ENCODE results near the gene RHOD. TPM values are rescaled to one million over a fixed set of nuclear protein-coding genes. Genes with fewer than 3 reads are reported as not detected.

The RHOD gene
- polyA plus RNA-seq, 1 of the 3 experiments (the other 2 are of a cell fraction): not detected

DNA sequence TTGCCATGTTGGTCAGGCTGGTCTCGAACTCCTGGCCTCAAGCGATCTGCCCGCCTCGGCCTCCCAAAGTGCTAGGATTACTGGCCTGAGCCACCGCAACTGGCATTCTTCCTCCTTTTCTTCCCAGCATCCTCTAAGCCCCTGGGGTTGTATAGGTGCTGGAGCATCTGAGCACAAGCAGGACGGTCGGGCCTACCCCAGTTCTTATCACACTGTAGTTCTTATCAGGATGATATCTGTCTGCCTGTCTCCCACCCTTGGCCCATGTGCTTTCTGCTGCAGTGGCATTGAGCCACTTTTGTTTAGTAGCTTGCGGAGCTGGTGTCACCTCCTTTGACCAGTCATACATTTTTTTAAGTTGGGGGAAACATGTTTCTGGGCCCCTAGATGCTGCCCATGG, 1.9 kb downstream of the RHOD start:
- Histone ChIP-seq H3K27me3 (ENCODE audit: insufficient read depth) (no peaks in the 10 kb centered on the region), H3K4me2 (no peak overlapping the region), H2AFZ (ENCODE audit: low read depth) (no peak overlapping the region), H3K79me2 (ENCODE audit: insufficient read depth) (no peaks in the 10 kb centered on the region), H3K9me3 (no peaks in the 10 kb centered on the region), H3F3A (replicated peaks; ENCODE audit: insufficient read depth) (peaks cover 7% of the 10 kb centered on the region), H3K4me3 (ENCODE audit: low read depth in 2 of 2, low read length in 1 of 2) (no peak overlapping the region), H3K36me3 (replicated peaks in 1 of 2; ENCODE audit: control insufficient read depth in 1 of 2, insufficient read depth in 2 of 2, low read length in 1 of 2) (no peaks in the 10 kb centered on the region), H3K27ac (ENCODE audit: low read depth in 2 of 2, low read length in 1 of 2) (no peak overlapping the region), H4K20me1 (ENCODE audit: insufficient read depth) (no peaks in the 10 kb centered on the region), H3K4me1 (ENCODE audit: control insufficient read depth in 1 of 2, insufficient read depth in 2 of 2, low read depth in 1 of 2, low read length in 1 of 2) (peaks cover 9 to 12% of the 10 kb centered on the region in 2 experiments; a peak in 2 of 4 replicates), H3K9me2 (no peaks in the 10 kb centered on the region), H3K9ac (no peak overlapping the region)
- CTCF ChIA-PET: interaction anchor here (1.0 to 1.1 kb wide), 2 partner anchors 23 to 24 kb away, joined by 3 to 5 read pairs; no protein-coding TSS in a partner anchor
- 90% methylated on average over 7 of the region's 8 CpGs for WGBS (ENCODE audit: low lambda C conversion rate)
- POLR2A ChIA-PET: no interaction called here
- TF ChIP-seq RXRA (IDR thresholded peaks at IDR 0.05; ENCODE audit: borderline replicate concordance, low read depth) (no peak), MXI1 (IDR thresholded peaks at IDR 0.05; ENCODE audit: low read depth, low read length) (no peak), USF1 (IDR thresholded peaks at IDR 0.05; ENCODE audit: borderline replicate concordance, low read depth) (no peak)
- DNase-seq: no peak

DNA sequence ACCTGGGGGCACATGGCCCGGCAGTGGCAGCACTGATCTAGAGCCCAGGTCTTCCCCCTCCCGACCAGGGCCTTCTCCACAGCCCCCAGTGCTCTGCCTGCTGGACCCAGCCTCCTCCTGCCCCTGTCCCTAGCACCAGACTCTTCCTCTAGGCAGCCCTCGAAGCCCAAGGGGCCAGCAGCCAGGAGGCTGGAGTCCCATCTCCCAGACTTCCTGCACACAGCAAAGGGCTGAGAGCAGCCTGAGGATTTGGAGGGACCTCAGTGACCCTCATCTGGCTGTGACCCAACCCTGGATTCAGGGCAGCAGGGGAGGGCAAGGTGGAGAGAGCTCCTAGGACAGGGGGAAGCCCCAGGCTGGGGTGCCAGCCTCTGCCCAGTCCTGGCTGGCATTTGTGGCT, 3.0 kb downstream of the RHOD start:
- no peak for DNase-seq
- Histone ChIP-seq H3K4me1 (ENCODE audit: control insufficient read depth in 1 of 2, insufficient read depth in 2 of 2, low read depth in 1 of 2, low read length in 1 of 2) (peaks cover 5 to 7% of the 10 kb centered on the region in 2 experiments; a peak in 2 of 4 replicates), H3K36me3 (replicated peaks in 1 of 2; ENCODE audit: control insufficient read depth in 1 of 2, insufficient read depth in 2 of 2, low read length in 1 of 2) (no peaks in the 10 kb centered on the region), H2AFZ (ENCODE audit: low read depth) (no peak overlapping the region), H4K20me1 (ENCODE audit: insufficient read depth) (no peaks in the 10 kb centered on the region), H3K9me3 (no peaks in the 10 kb centered on the region), H3K4me3 (ENCODE audit: low read depth in 2 of 2, low read length in 1 of 2) (no peak overlapping the region), H3K9ac (no peak overlapping the region), H3K27me3 (ENCODE audit: insufficient read depth) (no peaks in the 10 kb centered on the region), H3K4me2 (no peak overlapping the region), H3F3A (replicated peaks; ENCODE audit: insufficient read depth) (peaks cover under 1% of the 10 kb centered on the region), H3K9me2 (no peaks in the 10 kb centered on the region), H3K79me2 (ENCODE audit: insufficient read depth) (no peaks in the 10 kb centered on the region), H3K27ac (ENCODE audit: low read depth in 2 of 2, low read length in 1 of 2) (no peak overlapping the region)
- 68% methylated on average over 3 of the region's 3 CpGs for WGBS (ENCODE audit: low lambda C conversion rate)
- ChIA-PET CTCF (no interaction called here), POLR2A (no interaction called here)
- TF ChIP-seq, protein P1, sequence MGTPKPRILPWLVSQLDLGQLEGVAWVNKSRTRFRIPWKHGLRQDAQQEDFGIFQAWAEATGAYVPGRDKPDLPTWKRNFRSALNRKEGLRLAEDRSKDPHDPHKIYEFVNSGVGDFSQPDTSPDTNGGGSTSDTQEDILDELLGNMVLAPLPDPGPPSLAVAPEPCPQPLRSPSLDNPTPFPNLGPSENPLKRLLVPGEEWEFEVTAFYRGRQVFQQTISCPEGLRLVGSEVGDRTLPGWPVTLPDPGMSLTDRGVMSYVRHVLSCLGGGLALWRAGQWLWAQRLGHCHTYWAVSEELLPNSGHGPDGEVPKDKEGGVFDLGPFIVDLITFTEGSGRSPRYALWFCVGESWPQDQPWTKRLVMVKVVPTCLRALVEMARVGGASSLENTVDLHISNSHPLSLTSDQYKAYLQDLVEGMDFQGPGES (IDR thresholded peaks at IDR 0.05; ENCODE audit: low read depth, low read length): no peak
- TF ChIP-seq, protein P2, sequence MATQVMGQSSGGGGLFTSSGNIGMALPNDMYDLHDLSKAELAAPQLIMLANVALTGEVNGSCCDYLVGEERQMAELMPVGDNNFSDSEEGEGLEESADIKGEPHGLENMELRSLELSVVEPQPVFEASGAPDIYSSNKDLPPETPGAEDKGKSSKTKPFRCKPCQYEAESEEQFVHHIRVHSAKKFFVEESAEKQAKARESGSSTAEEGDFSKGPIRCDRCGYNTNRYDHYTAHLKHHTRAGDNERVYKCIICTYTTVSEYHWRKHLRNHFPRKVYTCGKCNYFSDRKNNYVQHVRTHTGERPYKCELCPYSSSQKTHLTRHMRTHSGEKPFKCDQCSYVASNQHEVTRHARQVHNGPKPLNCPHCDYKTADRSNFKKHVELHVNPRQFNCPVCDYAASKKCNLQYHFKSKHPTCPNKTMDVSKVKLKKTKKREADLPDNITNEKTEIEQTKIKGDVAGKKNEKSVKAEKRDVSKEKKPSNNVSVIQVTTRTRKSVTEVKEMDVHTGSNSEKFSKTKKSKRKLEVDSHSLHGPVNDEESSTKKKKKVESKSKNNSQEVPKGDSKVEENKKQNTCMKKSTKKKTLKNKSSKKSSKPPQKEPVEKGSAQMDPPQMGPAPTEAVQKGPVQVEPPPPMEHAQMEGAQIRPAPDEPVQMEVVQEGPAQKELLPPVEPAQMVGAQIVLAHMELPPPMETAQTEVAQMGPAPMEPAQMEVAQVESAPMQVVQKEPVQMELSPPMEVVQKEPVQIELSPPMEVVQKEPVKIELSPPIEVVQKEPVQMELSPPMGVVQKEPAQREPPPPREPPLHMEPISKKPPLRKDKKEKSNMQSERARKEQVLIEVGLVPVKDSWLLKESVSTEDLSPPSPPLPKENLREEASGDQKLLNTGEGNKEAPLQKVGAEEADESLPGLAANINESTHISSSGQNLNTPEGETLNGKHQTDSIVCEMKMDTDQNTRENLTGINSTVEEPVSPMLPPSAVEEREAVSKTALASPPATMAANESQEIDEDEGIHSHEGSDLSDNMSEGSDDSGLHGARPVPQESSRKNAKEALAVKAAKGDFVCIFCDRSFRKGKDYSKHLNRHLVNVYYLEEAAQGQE (IDR thresholded peaks at IDR 0.05; ENCODE audit: low read depth, low read length): no peak
- TF ChIP-seq RCOR1 (IDR thresholded peaks at IDR 0.05; ENCODE audit: low read length) (no peak), MAX (IDR thresholded peaks at IDR 0.05; ENCODE audit: low read depth) (no peak), ELF1 (IDR thresholded peaks at IDR 0.05) (no peak), NRF1 (IDR thresholded peaks at IDR 0.05; ENCODE audit: low read depth, low read length) (no peak), FOXJ3 (CRISPR knock-in tag; IDR thresholded peaks at IDR 0.05) (no peak), NFIC (IDR thresholded peaks at IDR 0.05; ENCODE audit: borderline replicate concordance) (no peak), PBX3 (IDR thresholded peaks at IDR 0.05) (no peak), GABPA (IDR thresholded peaks at IDR 0.05; ENCODE audit: low read depth) (no peak), POLR2AphosphoS5 (IDR thresholded peaks at IDR 0.05; ENCODE audit: low read depth, low read length) (no peak), SMC3 (IDR thresholded peaks at IDR 0.05; ENCODE audit: low read depth, low read length) (no peak), USF1 (IDR thresholded peaks at IDR 0.05; ENCODE audit: borderline replicate concordance, low read depth) (no peak), FOXM1 (IDR thresholded peaks at IDR 0.05; ENCODE audit: low read depth) (no peak), JUND (IDR thresholded peaks at IDR 0.05) (no peak), EP300 (IDR thresholded peaks at IDR 0.05; ENCODE audit: borderline replicate concordance in 1 of 2, low read depth in 1 of 2, low read length in 1 of 2) (no peak)
- TF ChIP-seq, protein P3, sequence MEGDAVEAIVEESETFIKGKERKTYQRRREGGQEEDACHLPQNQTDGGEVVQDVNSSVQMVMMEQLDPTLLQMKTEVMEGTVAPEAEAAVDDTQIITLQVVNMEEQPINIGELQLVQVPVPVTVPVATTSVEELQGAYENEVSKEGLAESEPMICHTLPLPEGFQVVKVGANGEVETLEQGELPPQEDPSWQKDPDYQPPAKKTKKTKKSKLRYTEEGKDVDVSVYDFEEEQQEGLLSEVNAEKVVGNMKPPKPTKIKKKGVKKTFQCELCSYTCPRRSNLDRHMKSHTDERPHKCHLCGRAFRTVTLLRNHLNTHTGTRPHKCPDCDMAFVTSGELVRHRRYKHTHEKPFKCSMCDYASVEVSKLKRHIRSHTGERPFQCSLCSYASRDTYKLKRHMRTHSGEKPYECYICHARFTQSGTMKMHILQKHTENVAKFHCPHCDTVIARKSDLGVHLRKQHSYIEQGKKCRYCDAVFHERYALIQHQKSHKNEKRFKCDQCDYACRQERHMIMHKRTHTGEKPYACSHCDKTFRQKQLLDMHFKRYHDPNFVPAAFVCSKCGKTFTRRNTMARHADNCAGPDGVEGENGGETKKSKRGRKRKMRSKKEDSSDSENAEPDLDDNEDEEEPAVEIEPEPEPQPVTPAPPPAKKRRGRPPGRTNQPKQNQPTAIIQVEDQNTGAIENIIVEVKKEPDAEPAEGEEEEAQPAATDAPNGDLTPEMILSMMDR (IDR thresholded peaks at IDR 0.05): no peak

Data from SK-N-SH (cell line).